ENCODE data around the gene PRR15.

PRR15 gene

DNA sequence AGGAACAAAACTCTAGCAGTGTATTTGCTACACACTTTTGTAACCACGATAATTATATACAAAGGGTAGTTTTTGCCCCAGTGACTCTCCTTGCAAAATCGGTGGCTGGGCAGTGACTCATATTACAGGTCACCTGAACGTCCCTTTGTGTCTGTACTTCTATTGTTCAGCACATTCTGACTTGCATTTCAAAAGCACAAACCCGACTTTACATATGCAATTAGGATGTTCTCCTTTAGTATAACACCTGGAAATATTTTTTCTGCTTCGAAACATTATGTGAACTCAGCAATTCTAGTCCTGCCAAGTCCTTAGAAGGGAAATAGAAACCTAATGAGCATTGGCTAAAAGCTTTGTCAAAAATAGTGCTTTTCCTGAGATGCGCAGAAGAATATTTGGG is 6.0 kb downstream of the PRR15 start:
- DNase-seq (ENCODE audit: low read depth in 2 of 2), result no peak

DNA sequence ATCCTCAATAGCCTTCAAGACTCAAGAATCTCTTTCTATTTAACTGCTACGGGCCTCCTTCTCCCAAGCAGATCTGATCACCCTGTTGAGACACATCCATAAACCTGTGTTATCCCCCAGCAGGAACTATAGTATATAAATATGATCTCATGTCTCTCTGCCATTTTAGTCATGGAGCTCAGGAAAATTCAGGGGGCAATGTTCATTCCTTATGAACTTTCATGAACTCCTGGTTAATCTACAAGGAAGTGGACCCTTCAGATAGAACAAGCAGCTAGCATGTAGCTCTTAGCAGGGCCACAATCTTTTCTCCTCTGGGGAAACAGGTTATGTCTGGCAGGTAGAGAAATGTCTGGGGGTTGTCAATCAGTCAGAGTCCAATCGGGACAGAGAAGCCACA is 8.9 kb downstream of the PRR15 start:
- no peak for DNase-seq (ENCODE audit: low read depth in 2 of 2)

DNA sequence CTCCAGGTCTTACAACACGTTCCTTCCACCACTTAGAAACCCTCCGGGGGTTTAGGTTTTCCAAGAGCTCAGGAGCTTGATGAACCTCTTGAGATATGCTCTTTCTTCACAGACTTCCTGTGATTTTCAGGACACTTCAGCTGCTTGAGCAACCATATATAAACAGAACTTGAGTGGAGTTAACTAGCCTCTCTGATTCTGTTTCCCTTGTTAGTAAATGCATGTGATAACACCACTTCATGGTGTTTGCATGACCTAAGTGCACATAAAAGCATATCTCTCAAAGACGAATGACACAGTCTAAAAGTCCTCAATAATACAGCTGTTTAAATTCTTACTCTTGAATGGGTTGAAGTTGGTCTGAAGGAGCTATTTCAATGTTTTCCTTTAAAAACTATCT is 9.9 kb downstream of the PRR15 start:
- DNase-seq (ENCODE audit: low read depth in 2 of 2), result no peak

DNA sequence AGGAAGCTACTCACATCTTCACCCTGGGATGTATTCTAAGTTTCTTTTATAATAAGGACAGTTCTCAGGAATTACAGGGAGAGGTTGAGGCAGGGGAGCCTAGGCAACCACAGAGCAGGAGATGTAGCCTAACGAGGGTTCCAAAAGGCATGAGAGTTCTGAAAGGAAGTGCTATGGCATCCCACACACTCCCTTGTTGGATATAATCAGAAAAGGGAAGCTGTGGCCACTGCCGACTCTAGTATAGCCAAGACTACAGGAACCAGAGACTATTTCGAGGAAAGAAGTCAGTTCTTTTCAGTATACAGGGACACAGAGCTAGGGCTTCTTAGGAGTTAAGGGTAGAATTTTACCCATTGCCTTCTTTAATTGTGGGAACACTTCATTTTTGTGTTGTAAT is 11.0 kb downstream of the PRR15 start:
- no peak for DNase-seq (ENCODE audit: low read depth in 2 of 2)

DNA sequence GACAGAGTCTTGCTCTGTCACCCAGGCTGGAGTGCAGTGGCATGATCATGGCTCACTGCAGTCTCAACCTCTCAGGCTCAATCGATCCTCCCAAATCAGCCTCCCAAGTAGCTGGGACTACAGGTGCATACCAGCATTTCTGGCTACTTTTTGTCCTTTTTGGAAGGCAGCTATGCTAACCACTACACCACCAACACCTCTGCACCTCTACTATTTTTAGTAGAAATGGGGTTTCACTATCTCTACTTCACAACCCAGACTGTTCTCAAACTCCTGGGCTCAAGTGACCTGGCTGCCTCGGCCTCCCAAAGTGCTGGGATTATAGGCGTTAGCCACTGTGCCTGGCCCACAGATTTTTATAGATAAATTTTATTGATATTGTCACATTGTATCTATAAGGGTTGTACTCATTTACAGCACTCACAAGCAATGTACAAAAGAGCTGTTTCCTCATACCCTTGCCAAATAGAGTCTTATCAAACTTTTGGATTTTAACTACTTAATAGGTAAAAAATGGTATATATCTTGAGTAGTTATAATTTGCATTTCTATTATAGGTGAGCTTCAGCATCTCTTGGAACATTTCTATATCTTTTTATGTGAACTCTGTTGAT is 23.7 kb downstream of the PRR15 start:
- no peak for DNase-seq (ENCODE audit: low read depth in 2 of 2)

DNA sequence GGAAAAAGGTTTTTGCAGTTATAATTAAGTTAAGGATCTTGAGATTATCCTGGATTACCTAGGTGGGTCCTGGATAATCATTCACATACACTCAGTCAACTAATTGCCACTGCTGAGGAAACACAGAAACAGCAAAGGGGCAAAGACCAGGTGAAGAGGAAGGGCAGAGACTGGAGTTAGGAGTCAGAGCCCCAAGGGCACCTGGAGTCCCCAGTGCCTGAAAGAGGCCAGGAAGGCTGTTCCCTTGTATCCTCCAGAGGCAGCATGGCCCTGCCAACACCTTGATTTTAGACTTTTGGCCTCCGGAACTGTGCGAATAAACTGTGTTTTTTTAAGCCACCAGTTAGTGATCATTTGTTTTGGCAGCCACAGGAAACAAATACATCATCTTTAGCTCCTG is 24.6 kb downstream of the PRR15 start:
- no peak for DNase-seq (ENCODE audit: low read depth in 2 of 2)

DNA sequence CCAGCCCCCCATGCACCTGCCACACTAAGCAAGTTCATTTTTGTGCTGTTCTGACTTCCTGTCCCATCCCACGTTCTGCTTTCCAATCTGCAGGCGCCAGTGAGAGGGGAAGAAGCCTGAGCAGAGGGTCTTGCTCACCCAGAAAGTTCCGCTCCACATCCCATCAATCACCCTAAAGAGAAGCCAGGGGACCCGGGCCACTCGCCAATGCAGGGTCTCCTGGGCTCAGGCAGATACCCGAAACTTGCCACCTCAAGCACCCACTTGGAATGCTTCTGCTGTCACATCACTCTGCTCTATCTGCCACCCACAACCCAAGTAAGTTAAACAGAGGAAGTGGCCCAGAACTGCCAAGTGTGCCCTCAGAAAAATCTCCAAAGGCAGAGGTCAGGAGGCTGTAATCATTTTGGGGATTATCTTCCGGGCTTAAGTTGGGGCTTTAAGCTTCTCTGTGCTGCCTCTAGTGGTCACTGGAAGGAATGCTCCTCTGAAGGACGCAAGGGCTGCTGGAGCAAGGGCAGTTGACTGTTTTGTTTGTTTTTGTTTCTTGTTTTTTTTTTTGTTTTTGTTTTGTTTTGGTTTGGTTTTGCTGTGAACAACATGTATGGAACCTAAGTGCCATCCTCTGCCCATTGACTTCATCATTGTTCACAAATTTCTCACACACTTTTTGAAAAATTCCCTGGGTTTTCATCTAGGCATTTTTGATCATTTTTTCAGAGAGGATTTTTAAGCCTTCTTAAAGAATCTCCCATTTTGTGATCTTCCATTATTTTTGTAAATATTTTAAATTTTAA is 25.5 kb downstream of the PRR15 start:
- no peak for DNase-seq (ENCODE audit: low read depth in 2 of 2)

DNA sequence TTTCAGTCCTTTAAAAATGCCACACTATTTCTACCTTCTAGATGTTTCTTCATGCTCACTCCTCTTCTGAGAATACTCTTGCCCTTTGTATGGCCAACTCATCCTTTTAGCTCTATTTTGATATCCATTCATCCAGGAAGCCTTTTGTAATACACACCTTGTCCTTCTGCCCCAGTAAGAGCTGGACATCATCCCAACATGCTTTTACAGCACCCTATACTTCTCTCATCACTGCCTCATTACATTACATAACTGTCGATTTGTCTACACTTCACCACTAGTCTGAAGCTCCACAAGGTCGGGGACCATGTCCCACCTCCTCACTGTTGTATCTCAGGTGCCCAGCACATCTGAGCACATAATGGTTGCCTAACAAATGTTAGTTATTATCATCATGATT is 29.2 kb downstream of the PRR15 start:
- no peak for DNase-seq (ENCODE audit: low read depth in 2 of 2)

DNA sequence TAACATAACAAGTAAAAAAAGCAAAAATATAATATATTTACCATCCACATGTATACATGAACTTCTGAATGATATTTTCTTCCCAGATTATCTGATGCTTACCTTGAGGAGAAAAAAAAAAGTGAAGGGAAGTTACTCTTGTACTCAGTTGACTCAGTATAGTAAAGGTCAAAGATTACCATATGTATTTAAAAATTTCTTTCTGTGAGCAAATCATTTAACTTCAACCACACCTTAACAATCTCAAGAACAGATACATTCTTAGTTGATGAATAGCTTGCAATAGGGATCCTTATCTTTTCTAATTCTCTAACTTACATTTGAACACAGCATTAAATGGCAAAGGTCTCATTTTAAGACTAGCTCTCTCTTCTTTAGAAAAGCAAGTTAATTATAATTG is 29.8 kb downstream of the PRR15 start:
- DNase-seq (ENCODE audit: low read depth in 2 of 2), result no peak

DNA sequence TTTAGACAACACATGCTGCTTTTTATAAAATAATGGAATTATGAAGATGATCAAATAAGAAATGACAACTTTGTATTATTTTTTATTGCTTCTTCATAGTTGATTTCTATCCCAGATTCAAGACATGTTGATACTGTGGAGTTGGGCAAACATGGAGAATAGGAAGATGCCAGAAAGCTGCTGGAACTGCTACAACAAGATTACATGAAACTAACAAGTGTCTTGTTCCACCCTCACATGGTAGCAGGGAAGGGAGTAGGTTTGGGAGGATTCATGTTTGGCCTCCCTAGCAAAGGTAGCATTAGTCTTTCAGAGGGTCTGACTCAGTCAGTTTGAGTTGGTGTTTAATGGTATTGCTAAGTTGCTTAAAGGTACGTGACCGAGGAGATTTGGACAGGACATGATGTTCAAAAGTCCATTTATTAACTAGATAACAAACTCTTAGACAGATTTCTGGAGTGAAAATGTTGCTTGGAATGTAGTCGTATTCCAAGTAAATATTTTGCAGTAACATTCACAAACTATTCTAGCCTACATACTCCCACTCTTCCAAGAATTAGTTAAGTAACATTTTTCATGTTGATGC is 33.1 kb downstream of the PRR15 start:
- no peak for DNase-seq (ENCODE audit: low read depth in 2 of 2)

DNA sequence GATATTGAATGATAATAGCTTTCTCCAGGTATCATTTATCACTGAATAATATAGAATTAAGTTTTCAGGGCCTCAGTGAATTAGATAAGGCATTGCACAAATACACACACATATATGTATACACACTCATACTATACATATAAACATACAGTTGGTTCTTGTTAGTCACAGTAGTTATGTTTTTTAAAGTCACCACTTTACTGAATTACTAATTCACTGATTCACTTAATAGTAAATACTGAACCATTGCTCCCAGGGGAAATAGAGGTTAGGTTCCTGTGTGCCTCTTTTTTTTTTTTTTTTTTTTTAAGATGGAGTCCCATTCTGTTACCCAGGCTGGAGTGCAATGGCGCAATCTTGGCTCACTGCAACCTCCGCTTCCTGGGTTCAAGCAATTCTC is 33.6 kb downstream of the PRR15 start:
- DNase-seq (ENCODE audit: low read depth in 2 of 2), result no peak

DNA sequence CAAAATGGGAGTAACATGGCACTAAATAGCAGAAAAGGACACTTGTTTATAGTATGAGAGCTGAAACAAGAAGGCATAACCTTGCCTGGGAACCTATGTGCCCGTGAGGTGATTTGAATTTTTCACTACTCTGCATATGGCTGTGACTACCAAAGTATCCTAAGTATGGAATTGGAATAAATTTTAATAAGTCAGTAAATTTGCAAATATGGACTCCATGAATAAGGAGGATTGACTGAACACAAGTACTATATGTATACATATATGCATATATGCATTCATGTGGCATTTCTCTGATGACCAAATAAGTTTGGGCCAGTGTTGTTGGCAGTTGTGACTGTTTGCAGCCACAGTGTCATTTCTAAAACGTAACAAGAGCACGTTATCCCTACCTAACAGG is 34.5 kb downstream of the PRR15 start:
- DNase-seq (ENCODE audit: low read depth in 2 of 2), result no peak

DNA sequence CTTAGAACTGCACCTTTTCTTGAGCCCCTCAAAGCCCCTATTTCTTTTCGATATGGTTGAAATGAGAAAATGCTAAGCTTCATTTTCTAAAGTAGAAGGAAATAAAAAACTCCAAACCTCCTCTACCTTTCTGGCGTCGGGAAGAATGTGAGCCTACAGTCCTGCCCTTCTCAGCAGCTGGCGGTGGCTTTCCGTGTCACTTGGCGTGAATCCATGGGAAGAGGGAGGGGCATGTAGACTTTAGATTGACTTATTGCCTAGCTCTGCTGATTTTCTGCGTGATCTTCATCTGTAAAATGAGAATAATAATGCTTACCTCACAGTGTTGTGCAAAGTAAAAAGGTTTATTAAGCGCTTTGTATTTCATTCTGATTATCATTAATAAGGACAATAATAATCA is 35.0 kb downstream of the PRR15 start:
- no peak for DNase-seq (ENCODE audit: low read depth in 2 of 2)

DNA sequence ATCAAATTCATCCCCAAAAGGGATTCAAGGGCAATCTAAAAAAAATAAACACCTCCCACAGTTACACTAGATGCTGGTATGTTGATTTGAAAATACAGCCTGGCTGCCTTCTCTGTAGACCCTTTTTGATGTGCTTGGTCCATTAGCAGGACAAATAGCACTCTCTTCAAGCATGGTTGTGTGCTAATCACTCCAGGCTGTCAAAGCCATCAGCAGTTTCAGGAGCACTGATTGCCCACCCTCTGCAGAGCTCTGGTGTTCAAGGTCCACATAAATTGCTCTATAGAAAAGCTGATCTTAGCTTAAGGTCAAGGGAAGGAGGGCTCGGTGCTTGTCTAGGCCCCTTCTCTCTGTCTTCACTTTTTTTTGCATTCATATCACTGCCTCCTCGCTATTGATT is 35.4 kb downstream of the PRR15 start:
- DNase-seq (ENCODE audit: low read depth in 2 of 2), result no peak

DNA sequence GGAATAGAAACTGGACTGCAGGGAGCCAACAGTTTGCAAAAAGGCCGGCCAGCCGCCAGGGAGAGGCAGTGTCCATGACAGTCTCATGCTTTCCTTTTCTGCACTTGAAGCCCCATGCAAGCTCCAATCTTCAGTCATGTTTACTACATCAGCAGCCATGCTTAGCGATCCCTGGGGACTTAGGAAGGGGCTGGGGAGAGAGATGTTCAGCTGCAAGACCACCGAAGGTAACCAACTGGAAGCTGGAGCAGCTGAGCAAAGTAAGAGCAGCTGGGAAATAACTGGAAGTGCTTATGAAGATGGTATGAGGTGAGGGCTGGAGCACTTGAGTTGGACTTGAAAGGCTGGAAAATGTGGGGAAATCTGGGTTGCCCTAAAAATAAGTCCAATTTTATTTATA is 37.0 kb downstream of the PRR15 start:
- no peak for DNase-seq (ENCODE audit: low read depth in 2 of 2)

DNA sequence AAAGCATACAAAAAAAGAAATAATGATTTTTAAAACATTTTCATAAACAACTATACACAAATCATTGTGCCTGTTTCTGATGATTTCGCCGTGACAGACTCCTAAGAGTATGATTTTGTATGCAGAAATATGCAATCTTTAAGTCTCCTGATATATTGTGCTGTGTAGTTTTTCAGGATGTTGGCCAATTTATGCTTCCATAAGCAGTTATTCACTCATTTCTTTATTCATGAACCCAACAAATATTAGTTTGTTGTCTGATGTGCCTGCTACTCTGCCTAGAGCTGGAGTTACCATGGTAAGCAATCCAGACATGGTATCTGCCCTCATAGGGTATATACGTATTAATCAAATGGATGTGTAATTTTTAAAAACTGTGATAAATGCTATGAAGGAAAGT is 40.4 kb downstream of the PRR15 start:
- DNase-seq (ENCODE audit: low read depth in 2 of 2), result no peak

DNA sequence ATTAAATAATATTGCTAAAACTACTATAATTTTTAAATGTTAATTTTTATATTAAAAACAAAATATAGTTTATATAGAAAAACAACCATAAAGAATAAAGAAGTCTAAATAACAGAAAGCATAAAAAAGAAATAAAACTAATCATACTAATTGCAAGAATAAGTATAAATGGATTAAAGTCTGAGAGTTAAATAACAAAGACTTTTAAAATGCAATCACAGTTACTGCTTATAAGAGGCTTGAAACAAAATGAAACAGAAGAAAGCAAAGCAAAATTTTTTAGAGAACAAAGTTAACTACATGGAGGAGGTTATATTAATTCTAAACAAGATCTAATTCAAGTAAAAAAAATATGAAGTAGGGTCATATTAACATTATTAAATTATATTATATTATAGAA is 41.1 kb downstream of the PRR15 start:
- no peak for DNase-seq (ENCODE audit: low read depth in 2 of 2)

DNA sequence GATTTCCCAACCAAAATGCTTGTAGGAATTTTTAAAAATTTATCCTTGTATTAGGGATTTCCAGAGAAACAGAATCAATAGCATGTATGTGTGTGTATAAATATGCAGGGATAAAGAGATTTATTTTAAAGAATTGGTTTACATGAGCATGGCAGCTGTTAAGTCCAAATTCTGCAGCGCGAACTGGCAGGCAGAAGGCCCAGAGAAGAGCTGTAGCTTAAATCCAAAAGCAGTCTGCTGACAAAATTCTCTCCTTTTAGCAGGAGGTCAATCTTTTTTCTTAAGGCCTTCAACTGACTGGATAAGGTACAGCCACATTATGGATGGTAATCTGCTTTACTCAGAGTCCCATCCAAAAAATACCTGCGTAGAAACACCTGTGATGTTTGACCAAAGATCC is 42.0 kb downstream of the PRR15 start:
- no peak for DNase-seq (ENCODE audit: low read depth in 2 of 2)

DNA sequence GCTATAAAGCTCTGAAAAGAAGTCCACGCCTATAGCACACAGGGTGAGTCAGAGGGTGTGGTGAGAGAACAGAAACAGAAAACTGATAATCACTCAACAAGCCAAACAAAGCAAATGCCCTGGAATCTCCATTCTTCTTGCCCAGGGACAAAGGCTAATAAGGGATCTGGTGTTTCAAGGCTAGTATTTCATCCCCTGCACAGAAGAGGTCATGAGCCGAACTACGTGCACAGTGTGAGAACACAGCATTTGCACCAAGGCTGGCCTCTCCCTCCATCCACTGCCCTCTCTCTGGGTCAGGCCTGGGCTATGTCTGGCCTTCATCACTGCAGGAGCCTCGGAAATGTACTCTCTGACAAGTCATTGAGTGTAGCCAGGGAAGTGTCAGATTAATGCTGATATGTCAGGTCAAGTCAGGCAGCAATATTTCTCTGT is 42.7 kb downstream of the PRR15 start:
- DNase-seq (ENCODE audit: low read depth in 2 of 2), result no peak

DNA sequence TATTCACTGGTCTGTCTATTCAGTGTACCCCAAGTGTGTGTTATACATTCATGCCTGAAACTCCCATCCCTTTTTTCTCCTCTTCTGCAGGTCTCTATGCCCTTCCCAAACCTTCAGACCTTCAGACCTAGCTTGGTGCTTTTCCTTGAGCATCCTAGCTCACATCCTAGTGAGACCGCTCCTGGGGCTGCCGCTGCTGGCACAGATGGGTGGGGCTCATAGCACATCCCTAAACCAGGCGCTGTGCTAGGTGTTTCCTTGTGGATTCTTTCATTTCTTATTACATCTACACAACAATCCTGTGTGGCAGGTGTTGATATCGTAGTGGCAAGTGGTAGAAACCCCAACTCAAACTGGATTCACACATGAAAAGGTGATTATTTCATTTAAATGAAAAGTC is 43.2 kb downstream of the PRR15 start:
- no peak for DNase-seq (ENCODE audit: low read depth in 2 of 2)

DNA sequence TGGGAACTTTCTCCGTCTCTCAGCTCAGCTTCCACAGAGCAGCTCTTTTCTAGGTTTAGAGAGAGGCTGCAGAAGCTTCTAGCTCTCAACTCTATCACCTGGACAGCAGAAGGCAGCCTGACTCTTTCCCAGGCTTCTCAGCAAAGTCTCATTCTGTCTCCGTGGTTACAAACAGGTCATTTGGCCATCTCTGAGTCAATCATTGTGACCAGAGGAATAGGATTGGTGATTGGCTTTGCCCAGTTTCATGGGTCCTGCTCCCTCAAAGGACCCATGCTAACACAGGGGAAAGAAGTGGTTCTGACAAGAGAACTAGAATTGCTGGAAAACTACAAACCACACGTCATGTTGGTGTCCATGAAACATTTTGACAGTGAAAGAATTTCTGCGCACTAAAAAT is 43.6 kb downstream of the PRR15 start:
- DNase-seq (ENCODE audit: low read depth in 2 of 2), result no peak

DNA sequence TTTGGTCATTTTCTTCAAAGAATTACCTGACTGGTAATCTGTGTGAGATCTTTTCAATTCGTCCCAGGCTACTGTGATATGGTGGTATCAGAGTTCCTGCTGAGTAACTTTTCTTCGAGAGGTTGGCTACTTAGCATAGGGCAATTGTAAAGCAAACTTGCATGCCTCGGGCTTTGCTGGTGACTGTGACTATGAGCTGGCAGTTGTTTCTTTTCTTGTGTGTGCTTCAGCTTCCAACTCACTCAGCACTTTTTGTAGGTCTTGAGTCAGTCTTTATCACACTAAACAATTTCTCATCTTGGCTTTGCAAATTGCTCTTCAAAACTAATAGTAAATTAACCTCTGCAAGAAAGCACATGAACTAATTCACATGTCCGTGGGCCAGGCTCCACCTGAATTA is 44.3 kb downstream of the PRR15 start:
- DNase-seq (ENCODE audit: low read depth in 2 of 2), result no peak

Data from stimulated activated CD8-positive, alpha-beta memory T cell treated with anti-CD3 and anti-CD28 coated beads, Interleukin-15, amount 100 ng/mL, for 48 hours (primary cell).